HT1080 (cell line): Measurements from ENCODE around the gene SEC14L5. TPM values are rescaled to one million over a fixed set of nuclear protein-coding genes. Genes with fewer than 3 reads are reported as not detected.

ENCODE experiments used
- DNase-seq: peaks from one replicate; pipeline ENCODE4 v3.0.0-alpha.2; 2015; ENCODE audit warnings: low read depth
- total RNA-seq: library from RNA; depleted of rRNA; stranded (reverse); fragments of >200 nt; shearing (Covaris generic); gene quantifications from 2 replicates; pipeline ENCODE4 v1.2.3, GENCODE V29; 2014

Gene SEC14L5
- total RNA-seq, 1 experiment from 2014 or later, result not detected

GRCh38 chr16:4984174-4984990, 26.3 kb downstream of the SEC14L5 start:
- no peak for DNase-seq

DNA sequence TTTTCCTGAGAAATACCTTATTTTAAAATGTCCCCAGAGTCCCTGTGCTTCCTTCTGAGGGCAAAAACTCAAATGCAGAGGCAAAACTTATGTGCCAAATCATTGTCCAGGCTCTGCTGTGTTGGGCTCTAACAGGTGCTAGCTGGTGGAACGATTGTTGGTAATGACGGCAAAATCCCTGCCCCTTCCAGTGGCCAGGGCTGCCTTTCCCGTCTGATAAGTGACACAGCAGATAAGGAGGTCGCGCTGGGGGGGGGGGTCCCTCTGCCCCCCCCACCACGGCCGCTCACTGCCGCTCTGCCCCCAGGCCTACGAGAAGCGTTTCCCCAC, 29.1 kb downstream of the SEC14L5 start:
- no peak for DNase-seq

DNA sequence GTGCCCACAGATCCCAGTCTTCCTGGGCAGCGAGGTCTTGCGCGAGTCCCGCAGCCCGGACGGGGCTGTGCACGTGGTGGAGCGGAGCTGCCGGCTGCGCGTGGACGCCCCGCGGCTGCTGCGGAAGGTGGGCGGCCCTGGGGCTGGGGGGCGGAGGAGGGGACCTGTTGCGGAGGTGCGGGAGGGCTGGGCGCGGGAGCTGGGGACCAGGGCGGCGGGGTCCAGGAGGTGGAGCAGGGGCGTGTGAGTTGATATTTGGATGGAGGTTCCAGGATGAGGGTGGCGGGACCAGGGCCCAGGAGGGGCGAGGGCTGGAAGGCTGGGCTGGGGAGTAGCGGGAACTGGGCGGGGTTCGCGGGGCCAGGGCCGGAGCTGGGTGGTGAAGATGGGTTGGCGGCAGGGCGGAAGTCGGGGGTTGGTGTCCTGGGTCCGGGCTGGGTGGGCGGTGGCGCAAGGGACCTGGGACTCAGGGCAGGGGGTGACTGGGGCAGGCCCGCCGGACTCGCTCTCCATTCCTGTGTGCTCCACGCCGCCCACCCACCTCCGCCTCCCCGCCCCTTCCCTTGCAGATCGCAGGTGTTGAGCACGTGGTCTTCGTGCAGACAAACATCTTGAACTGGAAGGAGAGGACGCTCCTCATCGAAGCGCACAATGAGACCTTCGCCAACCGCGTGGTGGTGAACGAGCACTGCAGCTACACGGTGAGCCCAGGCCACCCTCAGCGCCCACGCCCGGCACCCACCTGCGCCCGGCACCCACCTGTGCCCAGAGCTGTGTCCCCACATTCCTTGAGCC, 29.6 kb downstream of the SEC14L5 start:
- no peak for DNase-seq

DNA sequence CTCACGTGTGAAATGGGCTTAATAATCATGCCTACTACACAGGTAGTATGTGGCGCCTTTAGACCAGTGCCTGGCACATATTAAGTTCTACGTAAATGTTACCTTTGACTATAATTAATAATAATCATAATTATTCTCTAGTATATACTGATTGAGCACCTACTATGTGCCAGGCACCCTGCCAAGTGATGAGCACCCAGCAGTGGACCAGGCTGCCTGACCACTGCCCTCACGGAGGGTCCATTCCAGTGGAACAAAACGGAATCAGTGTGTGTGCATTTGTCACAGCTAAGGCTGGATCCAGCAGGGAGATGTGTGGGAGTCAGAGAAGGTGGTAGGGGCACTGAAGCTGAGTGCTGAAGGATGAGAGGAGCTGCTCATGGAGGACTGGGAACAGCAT, 30.5 kb downstream of the SEC14L5 start:
- DNase-seq, result no peak

DNA sequence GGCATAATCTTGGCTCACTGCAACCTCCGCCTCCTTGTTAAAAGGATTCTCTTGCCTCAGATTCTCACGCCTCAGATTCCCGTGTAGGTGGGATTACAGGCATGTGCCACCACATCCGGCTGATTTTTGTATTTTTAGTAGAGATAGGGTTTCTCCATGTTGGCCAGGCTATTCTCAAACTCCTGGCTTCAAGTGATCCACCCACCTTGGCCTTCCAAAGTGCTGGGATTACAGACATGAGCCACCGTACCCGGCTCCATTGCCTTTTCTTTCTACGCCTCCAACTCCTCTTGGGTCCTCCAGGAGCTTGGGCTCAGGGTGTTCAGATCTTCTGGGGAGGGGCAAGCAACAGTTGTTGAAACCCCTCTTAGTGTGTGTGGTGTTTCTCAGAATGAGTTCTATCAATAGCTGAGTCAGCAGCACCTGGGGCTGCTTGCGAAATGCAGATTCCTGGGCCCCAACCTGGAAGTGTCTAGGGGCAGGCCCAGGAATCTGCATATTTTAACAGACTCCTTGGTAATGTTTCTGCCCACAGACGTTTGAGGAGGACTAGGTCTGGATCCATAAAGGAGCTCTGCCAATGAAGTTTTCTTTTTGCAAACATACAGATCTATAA, 31.4 kb downstream of the SEC14L5 start:
- no peak for DNase-seq

- DNase-seq, result no peak
These were observed 32.3 kb downstream of the SEC14L5 start for GRCh38 chr16:4990415-4990814.

- no peak for DNase-seq
These were observed 33.6 kb downstream of the SEC14L5 start for GRCh38 chr16:4991754-4992153.

- no peak for DNase-seq
These were observed 36.7 kb downstream of the SEC14L5 start for GRCh38 chr16:4994719-4995434.

GRCh38 chr16:5000573-5001001, 42.5 kb downstream of the SEC14L5 start:
- DNase-seq, result no peak

DNA sequence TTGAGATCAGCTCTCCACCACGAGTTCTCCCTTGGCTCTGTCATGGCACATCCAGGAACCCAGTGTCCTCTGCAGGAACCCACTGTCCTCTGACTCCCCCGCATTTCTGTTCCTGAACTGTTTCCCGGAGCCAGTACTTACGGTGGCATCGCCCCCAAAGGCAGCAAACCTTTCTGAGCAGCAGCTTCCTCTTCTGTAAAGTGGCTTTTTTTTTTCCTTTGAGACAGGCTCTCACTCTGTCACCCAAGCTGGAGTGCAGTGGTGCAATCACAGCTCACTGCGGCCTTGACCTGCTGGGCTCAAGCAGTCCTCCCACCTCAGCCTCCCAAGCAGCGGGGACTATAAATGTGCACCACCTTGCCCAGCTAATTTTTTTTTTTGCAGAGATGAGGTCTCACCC, 43.4 kb downstream of the SEC14L5 start:
- DNase-seq, result no peak

- no peak for DNase-seq
These were observed 43.9 kb downstream of the SEC14L5 start for GRCh38 chr16:5001986-5002385.

DNA sequence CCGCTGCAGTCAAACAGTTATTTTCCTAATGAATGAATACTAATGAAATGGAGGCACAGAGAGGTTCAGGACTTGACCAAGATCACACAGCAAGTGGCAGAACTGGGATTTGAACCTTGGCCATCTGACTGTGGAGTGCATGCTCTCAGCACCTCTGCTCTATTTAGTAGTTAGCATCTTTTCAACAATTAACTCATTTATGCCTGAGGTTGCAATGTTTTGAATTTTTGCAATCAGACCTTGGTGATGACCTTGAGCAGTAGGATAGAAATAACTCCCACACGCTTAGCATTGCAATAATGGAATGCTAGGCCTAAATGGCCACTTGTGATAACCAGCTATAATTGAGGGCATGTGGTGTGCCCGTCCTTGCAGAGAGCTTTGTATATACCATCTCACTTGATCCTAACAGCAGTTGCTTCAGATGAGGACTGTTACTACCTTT, 44.6 kb downstream of the SEC14L5 start:
- no peak for DNase-seq

DNA sequence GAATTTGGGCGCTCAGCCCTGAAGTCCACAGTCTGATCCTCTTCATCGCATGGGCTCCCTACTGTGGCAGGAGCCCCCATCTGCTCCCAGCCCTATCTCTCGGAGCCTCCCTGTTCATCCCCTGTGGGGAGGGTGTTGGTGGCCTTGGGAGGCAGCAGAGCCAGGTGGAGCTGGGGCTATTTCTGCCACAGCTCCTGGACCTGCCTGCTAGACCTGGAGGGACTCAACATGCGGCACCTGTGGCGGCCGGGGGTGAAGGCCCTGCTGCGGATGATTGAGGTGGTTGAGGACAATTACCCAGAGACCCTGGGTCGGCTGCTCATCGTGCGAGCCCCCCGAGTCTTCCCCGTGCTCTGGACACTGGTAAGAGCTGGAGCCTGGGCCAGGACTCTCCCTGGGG, 45.1 kb downstream of the SEC14L5 start:
- no peak for DNase-seq

- DNase-seq, result no peak
These were observed 45.7 kb downstream of the SEC14L5 start for GRCh38 chr16:5003828-5004227.

DNA sequence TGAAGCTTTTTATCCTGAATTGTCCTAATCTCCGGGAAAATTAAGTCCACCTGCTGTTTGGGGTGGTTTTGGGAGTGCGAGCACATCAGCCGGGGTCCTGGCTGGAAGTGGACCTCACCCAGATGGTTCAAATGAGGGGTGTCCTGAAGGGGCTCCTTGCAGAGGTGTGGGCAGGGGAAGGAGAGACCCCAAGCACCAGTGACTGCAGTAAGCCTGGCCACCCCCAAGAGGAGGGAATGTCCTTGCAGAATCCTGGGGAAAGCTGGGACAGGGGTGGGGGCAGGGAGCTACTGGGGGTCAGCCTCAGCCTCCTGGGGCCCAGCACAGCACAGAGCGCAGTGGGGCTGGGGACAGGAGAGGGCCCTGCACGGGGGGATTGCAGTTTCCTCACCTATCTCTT, 46.2 kb downstream of the SEC14L5 start:
- DNase-seq, result no peak

GRCh38 chr16:5005916-5006315, 47.8 kb downstream of the SEC14L5 start:
- DNase-seq, result no peak

DNA sequence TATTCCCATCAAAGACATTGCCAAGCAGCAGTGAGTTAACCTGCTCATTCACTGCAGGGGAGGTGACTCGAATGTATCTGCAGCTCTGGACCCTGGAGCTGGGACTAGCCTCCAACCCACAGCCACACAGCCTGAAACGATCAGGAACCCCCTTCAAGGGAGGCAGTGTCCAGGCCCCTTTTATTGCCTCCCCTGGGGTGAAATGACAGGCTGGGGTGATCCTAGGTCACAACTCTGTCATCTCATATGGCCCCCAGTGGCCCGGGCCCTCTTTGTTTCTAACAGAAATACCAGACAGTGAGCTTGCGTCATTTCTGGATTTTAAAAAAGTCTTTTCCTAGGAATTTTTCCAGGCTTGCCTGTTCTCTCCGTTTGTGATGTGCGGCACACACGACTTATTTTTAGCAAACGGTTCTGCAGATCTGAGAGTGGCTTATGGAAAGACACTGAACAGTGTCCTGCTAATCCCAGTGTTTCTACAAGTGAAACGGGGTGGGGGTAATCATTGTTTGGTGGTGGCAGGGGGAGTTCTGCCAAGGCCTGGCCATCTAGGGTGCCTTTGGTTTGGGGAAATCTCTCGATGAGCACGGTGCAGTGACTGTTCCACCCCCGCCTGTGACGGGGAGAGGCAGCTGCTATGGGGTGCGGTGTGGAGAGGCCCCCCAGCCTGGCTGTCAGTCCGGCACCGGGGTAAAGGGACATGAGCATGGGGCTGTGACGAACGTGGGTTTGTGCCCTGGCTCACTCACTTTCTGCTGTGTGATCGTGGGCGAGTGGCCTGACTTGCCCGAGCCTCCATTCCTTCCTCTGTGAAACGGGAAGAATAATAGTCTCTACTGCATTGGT, 48.4 kb downstream of the SEC14L5 start:
- DNase-seq, result no peak

DNA sequence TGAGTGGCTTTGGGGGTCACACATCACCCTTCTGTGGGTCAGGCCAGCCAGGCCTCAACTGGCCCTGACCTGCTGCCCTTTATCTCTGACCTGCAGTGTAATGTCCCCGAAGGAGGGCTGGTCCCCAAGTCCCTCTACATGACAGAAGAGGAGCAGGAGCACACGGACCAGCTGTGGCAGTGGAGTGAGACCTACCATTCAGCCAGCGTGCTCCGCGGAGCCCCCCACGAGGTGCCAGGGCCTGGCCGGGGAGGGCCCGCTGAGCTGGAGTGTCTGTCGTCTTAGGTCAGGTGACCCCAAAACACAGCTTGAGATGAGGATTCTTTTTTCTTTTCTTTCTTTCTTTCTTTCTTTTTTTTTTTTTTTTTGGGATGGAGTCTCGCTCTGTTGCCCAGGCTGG, 49.1 kb downstream of the SEC14L5 start:
- no peak for DNase-seq

DNA sequence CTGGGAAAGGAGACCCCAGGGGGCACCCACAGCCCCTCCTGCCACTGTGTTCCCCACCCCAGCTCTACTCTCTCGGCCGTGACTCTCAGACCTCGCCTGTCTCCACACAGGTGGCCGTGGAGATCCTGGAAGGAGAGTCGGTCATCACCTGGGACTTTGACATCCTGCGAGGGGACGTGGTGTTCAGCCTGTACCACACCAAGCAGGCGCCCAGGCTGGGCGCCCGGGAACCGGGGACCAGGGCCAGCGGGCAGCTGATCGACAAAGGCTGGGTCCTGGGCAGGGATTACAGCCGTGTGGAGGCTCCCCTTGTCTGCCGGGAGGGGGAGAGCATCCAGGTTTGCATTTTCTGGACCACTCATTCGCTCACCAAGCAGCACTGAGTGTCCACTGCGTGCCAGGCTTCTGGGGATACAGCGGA, 50.2 kb downstream of the SEC14L5 start:
- no peak for DNase-seq

DNA sequence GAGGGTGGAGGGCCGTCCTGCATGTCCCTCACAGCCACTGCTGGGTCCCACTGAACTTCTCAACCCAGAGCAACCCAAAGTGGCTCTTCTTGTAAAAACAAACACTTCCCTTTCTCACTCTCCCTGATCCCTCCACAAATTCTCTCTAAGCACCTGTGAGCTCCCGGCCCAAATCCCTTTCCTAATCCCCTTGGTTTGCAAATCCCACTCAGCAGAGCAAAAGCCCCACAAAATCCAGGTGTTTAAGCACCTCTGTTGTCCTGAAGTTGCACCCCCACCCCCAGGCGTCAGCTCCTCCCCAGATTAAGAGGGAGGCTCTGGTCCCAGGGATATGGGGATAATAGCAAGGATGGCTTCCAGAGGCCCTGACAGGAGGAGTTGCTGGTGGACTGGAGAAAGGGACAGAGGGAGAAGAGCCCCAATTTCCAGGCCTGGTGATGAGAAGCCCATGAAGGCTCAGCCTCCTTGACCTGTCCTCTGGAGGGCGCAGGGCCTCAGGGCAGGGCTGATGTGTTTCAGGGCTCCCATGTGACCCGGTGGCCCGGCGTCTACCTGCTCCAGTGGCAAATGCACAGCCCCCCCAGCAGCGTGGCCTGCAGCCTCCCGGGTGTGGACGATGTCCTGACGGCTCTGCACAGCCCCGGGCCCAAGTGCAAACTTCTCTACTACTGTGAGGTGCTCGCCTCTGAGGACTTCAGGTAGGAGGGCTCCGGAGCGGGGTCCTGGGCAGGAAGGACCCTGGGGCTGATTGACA, 52.6 kb downstream of the SEC14L5 start:
- no peak for DNase-seq
